Karpas-422 (cell line): ENCODE data around the gene STK33. TPM values are rescaled to one million over a fixed set of nuclear protein-coding genes. Genes with fewer than 3 reads are reported as not detected.

Experiments
- DNase-seq: peaks from one replicate; pipeline ENCODE4 v3.0.0-alpha.2; 2015
- H2AFZ ChIP-seq: fragments of 200-600 bp; sonication (generic); 2 replicates; pipeline ENCODE4 v1.6.1; 2014; ENCODE audit warnings: antibody characterized with exemption, low read length, mixed read lengths
- H3K27ac ChIP-seq: fragments of 200-600 bp; sonication (generic); 2 replicates; pipeline ENCODE4 v1.5.1; 2014; ENCODE audit warnings: mild to moderate bottlenecking, low read length, moderate library complexity
- H3K27me3 ChIP-seq: fragments of 200-600 bp; sonication (generic); 2 replicates; pipeline ENCODE4 v1.6.1; 2014; ENCODE audit warnings: low read length, mixed read lengths
- H3K36me3 ChIP-seq: fragments of 200-600 bp; sonication (generic); 2 replicates; pipeline ENCODE4 v1.6.1; 2014; ENCODE audit warnings: low read length, mixed read lengths; ENCODE audit not compliant: insufficient read depth
- H3K4me1 ChIP-seq: fragments of 200-600 bp; sonication (generic); 2 replicates; pipeline ENCODE4 v1.6.1; 2014; ENCODE audit warnings: mild to moderate bottlenecking, low read length, mixed read lengths
- H3K4me2 ChIP-seq: fragments of 200-600 bp; sonication (generic); 2 replicates; pipeline ENCODE4 v1.6.1; 2014; ENCODE audit warnings: low read length, low read depth, mild to moderate bottlenecking; ENCODE audit not compliant: poor library complexity, severe bottlenecking
- H3K4me3 ChIP-seq: fragments of 200-600 bp; sonication (generic); 2 replicates; pipeline ENCODE4 v1.5.1; 2014; ENCODE audit warnings: mild to moderate bottlenecking, antibody characterized with exemption, low read length, mixed read lengths
- H3K79me2 ChIP-seq: fragments of 200-600 bp; sonication (generic); 2 replicates; pipeline ENCODE4 v1.6.1; 2014; ENCODE audit warnings: mild to moderate bottlenecking, low read length, mixed read lengths
- H3K9ac ChIP-seq: fragments of 200-600 bp; sonication (generic); 2 replicates; pipeline ENCODE4 v1.6.0; 2014; ENCODE audit warnings: low read length
- H3K9me2 ChIP-seq: fragments of 200-600 bp; sonication (generic), shearing (Covaris generic); replicated peaks from 2 replicates; pipeline ENCODE4 v1.6.0; 2014; ENCODE audit warnings: mild to moderate bottlenecking, low read length, moderate library complexity; ENCODE audit not compliant: insufficient read depth
- H3K9me3 ChIP-seq: fragments of 300-700, 200-600 bp; sonication (generic); 2 replicates; pipeline ENCODE4 v1.6.1; 2014; ENCODE audit warnings: low read length, mixed read lengths
- H4K20me1 ChIP-seq: fragments of 200-600 bp; sonication (generic); 2 replicates; pipeline ENCODE4 v1.6.1; 2014; ENCODE audit warnings: mild to moderate bottlenecking, antibody characterized with exemption, low read length, low read depth; ENCODE audit not compliant: insufficient read depth
- total RNA-seq: library from RNA; depleted of rRNA; stranded (reverse); fragments of >200 nt; shearing (Covaris generic); gene quantifications from 2 replicates; pipeline ENCODE4 v1.2.3, GENCODE V29; 2014; ENCODE audit warnings: low replicate concordance

Gene STK33
- total RNA-seq, 1 experiment from 2014 or later = 20.2 TPM

DNA sequence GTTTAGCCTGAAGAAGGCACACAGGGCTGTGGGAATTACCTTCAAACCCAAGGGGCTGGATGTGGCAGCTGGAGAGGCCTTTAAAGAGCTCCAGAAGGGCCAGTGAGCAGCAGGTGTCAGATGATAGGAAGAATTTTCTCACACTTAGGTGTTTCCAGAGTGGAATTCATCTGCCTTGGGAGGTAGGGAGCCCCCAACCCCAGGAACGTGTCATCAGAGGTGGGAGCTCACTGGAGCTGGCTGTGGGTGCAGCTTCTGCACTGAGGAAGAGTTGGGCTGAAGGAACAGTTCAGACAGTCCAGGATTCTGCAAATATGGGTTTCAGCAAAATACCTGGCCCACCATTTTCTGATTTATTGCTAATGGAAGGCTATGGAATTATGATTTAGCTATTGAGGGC, 210.8 kb downstream of the STK33 start:
- Histone ChIP-seq H3K27me3 (no peaks in the 10 kb centered on the region), H3K4me2 (no peak overlapping the region), H4K20me1 (no peaks in the 10 kb centered on the region), H3K9me3 (no peaks in the 10 kb centered on the region), H3K27ac (no peak overlapping the region), H2AFZ (no peak overlapping the region), H3K9me2 (no peaks in the 10 kb centered on the region), H3K79me2 (no peaks in the 10 kb centered on the region), H3K4me3 (no peak overlapping the region), H3K36me3 (no peaks in the 10 kb centered on the region), H3K9ac (no peak overlapping the region), H3K4me1 (no peaks in the 10 kb centered on the region)
- no peak for DNase-seq

DNA sequence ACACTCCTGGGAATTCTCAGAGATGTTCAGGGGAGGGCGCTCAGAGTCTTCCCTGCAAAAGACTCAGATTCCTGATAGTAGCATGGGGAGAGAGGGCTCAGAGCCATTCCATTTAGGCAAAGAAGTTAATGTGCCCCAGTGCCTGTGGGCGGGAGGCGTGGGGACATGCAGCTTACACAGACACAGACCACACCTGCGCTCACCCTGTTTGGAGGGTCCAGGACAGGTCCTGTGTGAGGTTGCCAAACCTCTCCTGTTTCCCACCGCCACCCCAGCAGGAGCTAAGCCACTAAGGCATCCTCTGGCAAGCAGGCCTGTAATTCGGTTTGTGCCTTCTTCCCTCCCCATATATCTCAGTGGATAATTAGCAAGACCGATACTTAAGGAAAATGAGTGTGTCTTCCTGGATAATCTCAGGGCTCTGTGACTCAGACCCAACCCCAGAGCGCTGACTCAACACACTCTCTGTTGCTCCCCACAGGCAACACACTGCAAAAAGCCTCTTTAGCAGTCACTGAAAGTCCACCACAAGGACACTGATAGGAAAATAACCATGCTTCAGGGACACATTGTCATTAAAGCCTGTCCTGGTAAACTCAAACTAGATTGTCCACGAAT, 211.5 kb downstream of the STK33 start:
- Histone ChIP-seq H3K4me1 (no peaks in the 10 kb centered on the region), H3K4me2 (no peak overlapping the region), H3K4me3 (no peak overlapping the region), H3K9ac (no peak overlapping the region), H3K79me2 (no peaks in the 10 kb centered on the region), H3K9me3 (no peaks in the 10 kb centered on the region), H2AFZ (no peak overlapping the region), H3K36me3 (no peaks in the 10 kb centered on the region), H4K20me1 (no peaks in the 10 kb centered on the region), H3K27ac (no peak overlapping the region), H3K9me2 (no peaks in the 10 kb centered on the region), H3K27me3 (no peaks in the 10 kb centered on the region)
- no peak for DNase-seq

DNA sequence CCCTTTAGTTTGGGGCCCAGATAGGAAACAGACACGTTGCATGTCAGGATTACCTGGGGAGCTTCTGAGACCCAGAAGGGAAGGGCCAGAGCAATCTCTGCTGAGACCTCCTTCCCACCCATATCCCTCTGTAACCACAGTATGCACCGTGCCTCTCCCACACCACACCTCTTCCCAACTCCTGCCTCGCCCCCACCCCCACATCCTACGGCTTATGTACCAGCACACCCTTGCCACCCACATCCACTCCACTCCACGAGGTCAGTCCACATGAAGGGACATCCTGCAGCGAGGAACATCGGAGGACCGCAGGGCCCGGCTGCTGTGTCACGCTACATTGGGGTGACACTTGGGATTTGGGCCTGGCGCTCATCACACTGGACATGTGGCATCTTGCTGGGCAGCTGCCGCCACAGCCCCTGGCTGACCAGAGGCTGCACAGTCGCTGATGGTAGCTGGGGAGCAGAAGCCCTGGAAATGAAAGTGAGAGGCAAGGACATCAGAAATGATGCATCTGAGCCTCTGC, 212.1 kb downstream of the STK33 start:
- H3K27me3 ChIP-seq = no peaks in the 10 kb centered on the region
- no peaks in the 10 kb centered on the region for H3K79me2 ChIP-seq
- no peaks in the 10 kb centered on the region for H3K9me2 ChIP-seq
- H3K9ac ChIP-seq = no peak overlapping the region
- no peaks in the 10 kb centered on the region for H3K9me3 ChIP-seq
- H4K20me1 ChIP-seq = no peaks in the 10 kb centered on the region
- H3K36me3 ChIP-seq = no peaks in the 10 kb centered on the region
- H3K4me2 ChIP-seq = no peak overlapping the region
- H3K27ac ChIP-seq = no peak overlapping the region
- H2AFZ ChIP-seq = no peak overlapping the region
- no peak overlapping the region for H3K4me3 ChIP-seq
- DNase-seq = no peak
- H3K4me1 ChIP-seq = no peaks in the 10 kb centered on the region

DNA sequence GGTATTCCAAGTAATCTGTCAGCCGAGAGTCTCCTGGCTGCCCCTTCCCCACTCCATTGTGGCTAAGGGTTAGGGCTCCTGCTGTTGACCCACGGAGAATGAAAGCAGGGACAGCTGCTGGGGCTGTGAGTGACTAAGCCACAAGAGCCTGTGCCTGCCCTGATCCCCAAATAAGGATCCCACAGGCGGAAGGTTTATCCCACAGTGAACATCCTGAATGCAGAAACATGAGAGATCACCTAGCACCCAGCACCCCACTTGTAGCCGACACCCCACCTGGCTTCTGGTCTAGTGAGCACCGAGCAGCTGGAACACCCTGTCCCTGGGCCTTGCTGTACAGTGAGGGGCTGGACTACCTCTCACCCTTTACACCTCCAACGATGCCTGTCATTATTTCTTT, 212.7 kb downstream of the STK33 start:
- H3K9me3 ChIP-seq = no peaks in the 10 kb centered on the region
- H3K4me2 ChIP-seq = no peak overlapping the region
- no peaks in the 10 kb centered on the region for H3K27me3 ChIP-seq
- H3K79me2 ChIP-seq = no peaks in the 10 kb centered on the region
- no peaks in the 10 kb centered on the region for H3K4me1 ChIP-seq
- DNase-seq = no peak
- H3K4me3 ChIP-seq = no peak overlapping the region
- H3K9ac ChIP-seq = no peak overlapping the region
- no peaks in the 10 kb centered on the region for H3K36me3 ChIP-seq
- H2AFZ ChIP-seq = no peak overlapping the region
- no peaks in the 10 kb centered on the region for H3K9me2 ChIP-seq
- no peak overlapping the region for H3K27ac ChIP-seq
- H4K20me1 ChIP-seq = no peaks in the 10 kb centered on the region

DNA sequence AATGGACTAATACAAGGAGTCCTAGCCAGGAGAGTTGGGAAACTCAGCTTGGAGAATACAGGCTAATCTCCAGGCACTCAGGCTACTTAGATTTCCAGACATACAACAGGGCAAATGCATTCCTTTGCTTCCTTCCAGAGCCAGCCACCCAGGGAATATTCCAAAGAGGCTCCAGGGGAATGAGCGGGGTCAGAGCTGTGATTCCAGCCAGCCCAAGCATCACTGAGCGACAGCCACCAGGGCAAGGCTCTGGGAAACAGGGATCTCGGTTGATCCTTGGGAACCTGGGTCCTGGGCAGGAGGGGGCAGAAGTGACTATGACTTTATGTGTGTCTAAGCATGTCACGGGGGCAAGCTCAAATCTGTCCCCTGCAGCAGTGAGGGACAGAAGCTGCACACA, 218.1 kb downstream of the STK33 start:
- H3K9me3 ChIP-seq = no peaks in the 10 kb centered on the region
- no peak overlapping the region for H3K4me3 ChIP-seq
- no peak overlapping the region for H3K27ac ChIP-seq
- no peak overlapping the region for H3K9ac ChIP-seq
- no peaks in the 10 kb centered on the region for H3K79me2 ChIP-seq
- no peak overlapping the region for H3K4me2 ChIP-seq
- no peaks in the 10 kb centered on the region for H3K4me1 ChIP-seq
- H3K27me3 ChIP-seq = no peaks in the 10 kb centered on the region
- no peaks in the 10 kb centered on the region for H3K9me2 ChIP-seq
- no peaks in the 10 kb centered on the region for H4K20me1 ChIP-seq
- no peak overlapping the region for H2AFZ ChIP-seq
- H3K36me3 ChIP-seq = no peaks in the 10 kb centered on the region
- DNase-seq = no peak

DNA sequence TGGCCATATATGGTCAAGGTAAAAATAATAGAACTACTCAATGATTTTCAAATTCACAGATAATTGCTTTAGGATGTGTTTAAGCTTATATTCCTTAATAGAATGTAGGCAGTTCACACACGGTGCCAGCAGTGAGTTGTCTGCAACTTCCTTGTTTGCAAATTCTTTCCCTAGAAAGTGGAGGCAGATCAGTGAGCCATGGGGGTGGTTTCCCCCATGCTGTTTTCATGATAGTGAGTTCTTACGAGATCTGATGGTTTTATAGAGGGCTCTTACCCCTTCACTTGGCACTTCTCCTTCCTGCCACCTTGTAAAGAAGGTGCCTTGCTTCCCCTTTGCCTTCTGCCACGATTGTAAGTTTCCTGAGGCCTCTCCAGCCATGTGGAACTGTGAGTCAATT, 218.6 kb downstream of the STK33 start:
- Histone ChIP-seq H3K4me2 (no peak overlapping the region), H3K79me2 (no peaks in the 10 kb centered on the region), H3K36me3 (no peaks in the 10 kb centered on the region), H3K9me3 (no peaks in the 10 kb centered on the region), H3K9ac (no peak overlapping the region), H3K9me2 (no peaks in the 10 kb centered on the region), H3K27me3 (no peaks in the 10 kb centered on the region), H2AFZ (no peak overlapping the region), H3K27ac (no peak overlapping the region), H3K4me3 (no peak overlapping the region), H4K20me1 (no peaks in the 10 kb centered on the region), H3K4me1 (no peaks in the 10 kb centered on the region)
- DNase-seq = no peak

DNA sequence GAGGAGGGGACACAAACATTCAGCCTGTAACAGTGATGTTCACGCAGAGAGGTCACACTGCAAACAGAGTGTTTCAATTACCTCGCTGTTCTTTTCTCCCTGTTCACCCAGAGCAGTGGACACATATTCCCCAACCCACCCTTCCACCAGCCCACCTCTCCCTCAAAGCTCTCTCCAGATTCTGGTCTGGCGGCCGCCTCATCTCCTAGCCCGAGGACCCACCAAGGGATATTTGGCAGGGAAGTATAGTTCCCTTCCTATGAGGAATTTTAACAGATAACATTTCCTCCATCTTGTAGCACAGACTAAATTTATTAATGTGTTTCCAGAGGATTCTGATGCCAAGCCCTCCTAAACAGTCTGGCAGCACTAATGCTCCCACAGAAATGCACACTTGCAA, 219.3 kb downstream of the STK33 start:
- H2AFZ ChIP-seq = no peak overlapping the region
- no peaks in the 10 kb centered on the region for H3K9me2 ChIP-seq
- no peaks in the 10 kb centered on the region for H3K36me3 ChIP-seq
- no peaks in the 10 kb centered on the region for H3K27me3 ChIP-seq
- no peak overlapping the region for H3K4me3 ChIP-seq
- no peaks in the 10 kb centered on the region for H3K4me1 ChIP-seq
- no peak overlapping the region for H3K27ac ChIP-seq
- no peak overlapping the region for H3K4me2 ChIP-seq
- H3K79me2 ChIP-seq = no peaks in the 10 kb centered on the region
- no peak for DNase-seq
- no peak overlapping the region for H3K9ac ChIP-seq
- H3K9me3 ChIP-seq = no peaks in the 10 kb centered on the region
- H4K20me1 ChIP-seq = no peaks in the 10 kb centered on the region

DNA sequence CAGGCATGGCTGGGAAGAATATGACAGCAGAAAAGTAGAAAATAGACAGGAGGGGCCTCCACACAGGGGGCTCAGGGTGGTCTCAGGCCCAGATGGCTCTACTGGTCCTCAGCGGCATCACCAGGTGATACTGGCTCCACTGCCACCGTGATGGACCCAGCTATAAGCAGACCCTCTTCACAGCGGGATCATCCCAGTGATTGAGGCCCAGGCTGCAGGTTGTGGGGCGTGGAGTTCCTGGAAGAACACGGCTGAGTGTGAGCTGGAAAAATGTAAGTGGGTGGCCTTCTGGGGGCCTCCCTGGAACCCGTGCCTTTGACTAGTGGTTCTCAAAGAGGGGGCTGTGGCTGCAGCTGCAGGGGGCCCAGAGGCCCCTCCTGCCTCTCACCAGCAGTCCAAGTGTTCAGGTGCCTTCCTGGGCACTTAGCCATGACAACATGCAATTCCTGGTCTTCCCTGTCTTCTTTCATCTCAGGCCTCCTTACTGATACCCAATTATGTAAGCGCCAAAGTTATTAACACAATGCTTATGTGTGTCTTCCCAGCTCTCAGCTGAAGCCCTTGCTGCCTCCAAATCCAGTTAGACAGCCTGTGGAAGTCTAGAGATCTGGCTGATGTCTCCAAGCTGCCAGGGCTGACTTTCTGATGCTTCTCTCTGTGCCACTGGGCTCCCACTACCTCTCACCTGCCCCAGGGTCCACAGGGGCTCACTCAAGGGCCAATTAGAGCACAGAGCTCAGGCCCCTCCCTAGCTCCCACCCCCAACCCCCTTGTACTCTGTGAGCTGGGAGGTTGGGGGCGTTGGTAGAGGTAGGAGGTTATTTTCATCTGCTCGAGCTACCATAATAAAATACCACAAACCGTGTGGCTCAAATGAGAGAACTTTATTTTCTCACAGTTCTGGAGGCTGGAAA, 220.3 kb downstream of the STK33 start:
- Histone ChIP-seq H3K9ac (no peak overlapping the region), H3K27ac (no peak overlapping the region), H3K79me2 (no peaks in the 10 kb centered on the region), H4K20me1 (no peaks in the 10 kb centered on the region), H3K4me2 (no peak overlapping the region), H3K4me1 (no peaks in the 10 kb centered on the region), H3K4me3 (no peak overlapping the region), H3K36me3 (no peaks in the 10 kb centered on the region), H2AFZ (no peak overlapping the region), H3K9me2 (no peaks in the 10 kb centered on the region), H3K27me3 (no peaks in the 10 kb centered on the region), H3K9me3 (no peaks in the 10 kb centered on the region)
- no peak for DNase-seq
